GM12878 (cell line): ENCODE results near the gene SLC38A3. TPM values are rescaled to one million over a fixed set of nuclear protein-coding genes. Genes with fewer than 3 reads are reported as not detected.

Experiments
- ATAC-seq: fragments of 200-7000 bp; cut with Tn5 transposase; 3 replicates; pipeline ENCODE4 v1.9.1; 2020; ENCODE audit warnings: mild to moderate bottlenecking, moderate library complexity
- BruUV-seq: library from RNA; stranded (reverse); fragments of 400-500 nt; replicated peaks from 2 replicates; lab custom pipeline; 2021; lab: Mats Ljungman, UMichigan
- CTCF ChIA-PET: fragments of 300-600 bp; sonication (Branson Sonifier 250); formaldehyde crosslinking; extraction: SDS; loops from one replicate; lab custom pipeline; 2021; ENCODE audit warnings: inconsistent platforms; lab: Yijun Ruan, JAX
- POLR2A ChIA-PET: fragments of 350-600 bp; formaldehyde crosslinking; extraction: SDS; loops from one replicate; lab custom pipeline; 2021; ENCODE audit warnings: inconsistent platforms; lab: Charles Lee
- RAD21 ChIA-PET: fragments of 300-600 bp; sonication (Branson Sonifier 250); formaldehyde crosslinking; loops from one replicate; lab custom pipeline; 2023; ENCODE audit warnings: antibody characterized with exemption; ENCODE audit not compliant: unreplicated experiment; lab: Charles Lee
- SMC1A ChIA-PET: fragments of 300-600 bp; sonication (Branson Sonifier 250); formaldehyde crosslinking; loops from one replicate; lab custom pipeline; 2023; ENCODE audit not compliant: unreplicated experiment, uncharacterized antibody; lab: Charles Lee
- DNase-seq: peaks from one replicate; pipeline ENCODE4 v3.0.0-alpha.2; 2011; ENCODE audit warnings: low read depth, low spot score
- FAIRE-seq: peaks from 3 replicates; lab custom pipeline; 2011; peaks lifted over from hg19 to GRCh38; lab: Jason Lieb, UNC
- H2AFZ ChIP-seq: 2 replicates; pipeline ENCODE4 v1.6.0; 2011; ENCODE audit warnings: low read depth, low read length, control low read depth; ENCODE audit not compliant: control insufficient read depth
- H3K27ac ChIP-seq: 2 replicates; pipeline ENCODE4 v1.5.1; 2011; ENCODE audit warnings: control low read depth; ENCODE audit not compliant: control insufficient read depth, insufficient read depth
- H3K27me3 ChIP-seq, 2 experiments: replicated peaks in 1 of 2; 2 replicates each; pipeline versions ENCODE4 v1.6.0 to v1.6.1; 2011; ENCODE audit warnings: low read length in 1 of 2; ENCODE audit not compliant: control insufficient read depth in 2 of 2, insufficient read depth in 2 of 2
- H3K36me3 ChIP-seq, 2 experiments: 2 replicates each; pipeline ENCODE4 v1.5.1; 2011; ENCODE audit warnings: low read length in 1 of 2; ENCODE audit not compliant: control insufficient read depth in 2 of 2, insufficient read depth in 2 of 2
- H3K4me1 ChIP-seq: 2 replicates; pipeline ENCODE4 v1.6.1; 2011; ENCODE audit warnings: mild to moderate bottlenecking, low read length, moderate library complexity, mixed read lengths; ENCODE audit not compliant: control insufficient read depth, insufficient read depth
- H3K4me2 ChIP-seq: 2 replicates; pipeline ENCODE4 v1.6.0; 2011; ENCODE audit warnings: control low read depth; ENCODE audit not compliant: control insufficient read depth, insufficient read depth
- H3K4me3 ChIP-seq: fragments of 200-600 bp; sonication (generic); 2 replicates; pipeline ENCODE4 v1.5.1; 2016
- H3K79me2 ChIP-seq: 2 replicates; pipeline ENCODE4 v1.6.0; 2011; ENCODE audit warnings: low read length; ENCODE audit not compliant: control insufficient read depth, insufficient read depth
- H3K9ac ChIP-seq: 2 replicates; pipeline ENCODE4 v1.8.0; 2011; ENCODE audit warnings: low read length, control low read depth, mixed read lengths; ENCODE audit not compliant: control insufficient read depth, insufficient read depth
- H3K9me3 ChIP-seq: replicated peaks from 3 replicates; pipeline ENCODE4 v1.5.1; 2011; ENCODE audit warnings: mild to moderate bottlenecking, low read length; ENCODE audit not compliant: control insufficient read depth, insufficient read depth
- H4K20me1 ChIP-seq: 2 replicates; pipeline ENCODE4 v1.6.0; 2011; ENCODE audit not compliant: control insufficient read depth, insufficient read depth
- BCL3 ChIP-seq: IDR thresholded peaks from 2 replicates; pipeline ENCODE4 v1.6.1; 2011; ENCODE audit warnings: borderline replicate concordance, low read depth, mild to moderate bottlenecking, moderate library complexity, low read length; ENCODE audit not compliant: insufficient read depth, poor library complexity, severe bottlenecking
- CHD4 ChIP-seq: fragments of 200-600 bp; sonication (generic); IDR thresholded peaks from 2 replicates; pipeline ENCODE4 v1.6.1; 2016; ENCODE audit warnings: mild to moderate bottlenecking
- E2F8 ChIP-seq: fragments of 450-650 bp; IDR thresholded peaks from 2 replicates; pipeline ENCODE4 v1.6.1; 2018; ENCODE audit warnings: mild to moderate bottlenecking, low read depth, moderate library complexity; ENCODE audit not compliant: partially characterized antibody
- IKZF2 ChIP-seq, 2 experiments: fragments of 450-650 bp; IDR thresholded peaks; 2 replicates each; pipeline ENCODE4 v1.6.1; 2017; ENCODE audit warnings: mild to moderate bottlenecking in 2 of 2, moderate library complexity in 2 of 2
- KLF5 ChIP-seq: fragments of 450-650 bp; IDR thresholded peaks from 2 replicates; pipeline ENCODE4 v1.6.1; 2014; ENCODE audit warnings: mild to moderate bottlenecking; ENCODE audit not compliant: partially characterized antibody
- MTA3 ChIP-seq: IDR thresholded peaks from 2 replicates; pipeline ENCODE4 v1.6.1; 2012; ENCODE audit warnings: low read length, inconsistent platforms, borderline replicate concordance
- POU2F2 ChIP-seq: IDR thresholded peaks from 3 replicates; pipeline ENCODE4 v1.6.1; 2011; ENCODE audit warnings: low read depth, mild to moderate bottlenecking, low read length, borderline replicate concordance
- RAD21 ChIP-seq: IDR thresholded peaks from 2 replicates; pipeline ENCODE4 v1.6.1; 2011; ENCODE audit warnings: mild to moderate bottlenecking, low read depth, low read length, moderate library complexity; ENCODE audit not compliant: insufficient read depth
- RELA ChIP-seq: fragments of 450-650 bp; IDR thresholded peaks from 2 replicates; pipeline ENCODE4 v1.8.0; 2014; ENCODE audit warnings: borderline replicate concordance; ENCODE audit not compliant: partially characterized antibody
- TCF3 ChIP-seq: IDR thresholded peaks from 2 replicates; pipeline ENCODE4 v1.6.1; 2012; ENCODE audit warnings: low read depth, mild to moderate bottlenecking, low read length, borderline replicate concordance; ENCODE audit not compliant: insufficient read depth
- ZNF592 ChIP-seq: fragments of 450-650 bp; IDR thresholded peaks from 2 replicates; pipeline ENCODE4 v1.6.1; 2017; ENCODE audit warnings: mild to moderate bottlenecking, moderate library complexity
- WGBS: methylation state at CpG from one replicate; pipeline ENCODE4 v1.1.6; 2016; ENCODE audit warnings: low lambda C conversion rate; ENCODE audit not compliant: insufficient replicate concordance, insufficient coverage; ENCODE audit errors: missing lambda C conversion rate; 5-methylcytosine and 5-hydroxymethylcytosine counted together
- in situ Hi-C: fragments of 300-500 bp; cut with MboI; formaldehyde crosslinking; loops from 9 replicates; pipeline ENCODE4 v1.14.3; 2018; ENCODE audit warnings: mixed read lengths
- intact Hi-C: fragments of 100-400 bp; cut with micrococcal nuclease; formaldehyde crosslinking; loops from one replicate; pipeline ENCODE4 v1.14.2; 2022; ENCODE audit not compliant: unreplicated experiment
- polyA plus RNA-seq, 11 experiments: library from polyadenylated mRNA; depleted of rRNA in 4 of 11; unstranded in 6 of 11; stranded (reverse) in 5 of 11; fragments of >200 nt; fragmentation: Nextera tagmentation in 4 of 11; fragmentation: Illumina TruSeq in 1 of 11; extraction: Ambion mirVana in 4 of 11; extraction: Trizol in 1 of 11; gene quantifications; 1 replicate in 1 of 11; 2 replicates in 10 of 11; pipeline versions ENCODE4 v1.2.1 to v1.2.3, GENCODE V29; 2011 to 2016; ENCODE audit warnings: inconsistent platforms in 2 of 11, missing spikeins in 2 of 11, low read depth in 1 of 11
- total RNA-seq, 4 experiments: library from RNA; depleted of rRNA in 3 of 4; stranded (reverse); fragments of >200 nt in 3 of 4; fragmentation: Illumina TruSeq in 1 of 4; extraction: Trizol in 1 of 4; gene quantifications; 2 replicates each; pipeline versions ENCODE4 v1.2.1 to v1.2.3, GENCODE V29; 2013 to 2021

The SLC38A3 gene
- total and polyA plus RNA-seq, 10 of the 15 experiments (the other 5 are each of a cell fraction or from before 2014, with no cell fraction given), result 0.14 TPM; not detected in 9

GRCh38 chr3:50195501-50196252, 9.4 kb upstream of the SLC38A3 start:
- H4K20me1 ChIP-seq, result no peaks in the 10 kb centered on the region
- H3K4me2 ChIP-seq, result no peak overlapping the region
- H3K27ac ChIP-seq, result no peak overlapping the region
- H3K9ac ChIP-seq, result no peak overlapping the region
- DNase-seq, result no peak
- H3K27me3 ChIP-seq, result no peaks in the 10 kb centered on the region; a peak in 2 of 4 replicates
- no peaks in the 10 kb centered on the region for H3K79me2 ChIP-seq
- 28% methylated on average over 4 of the region's 4 CpGs for WGBS
- in situ Hi-C loops (loop anchor here (5.0 kb wide), 1 partner anchor 77 kb away; no protein-coding TSS in a partner anchor), intact Hi-C loops (no loop called here)
- no peak overlapping the region for H2AFZ ChIP-seq
- RAD21 ChIA-PET, result interaction anchor here (0.9 to 5.6 kb wide), 6 partner anchors 20 to 64 kb away, joined by 3 to 72 read pairs (median 8); no protein-coding TSS in a partner anchor
- no peak for FAIRE-seq
- H3K36me3 ChIP-seq, result no peaks in the 10 kb centered on the region
- H3K4me1 ChIP-seq, result no peaks in the 10 kb centered on the region
- CTCF ChIA-PET, result interaction anchor here (0.9 to 6.9 kb wide), 11 partner anchors 19 to 129 kb away, joined by 3 to 110 read pairs (median 6); no protein-coding TSS in a partner anchor
- no peaks in the 10 kb centered on the region for H3K9me3 ChIP-seq
- POLR2A ChIA-PET, result interaction anchor here (1.2 kb wide), 1 partner anchor 26 kb away, joined by 3 read pairs; no protein-coding TSS in a partner anchor
- SMC1A ChIA-PET, result interaction anchor here (1.2 to 3.0 kb wide), 5 partner anchors 25 to 84 kb away, joined by 4 to 23 read pairs (median 5); no protein-coding TSS in a partner anchor
- BruUV-seq, result no TSS peak
- ATAC-seq, result no peak
- no peak overlapping the region for H3K4me3 ChIP-seq
- TF ChIP-seq MTA3 (no peak), ZNF592 (no peak), IKZF2 (IDR thresholded peaks at IDR 0.05) (no peak), BCL3 (no peak), RAD21 (no peak), CHD4 (no peak), TCF3 (no peak), E2F8 (no peak), POU2F2 (no peak), KLF5 (no peak), RELA (no peak)
